ENCODE measurements around the gene LAMTOR1. TPM values are rescaled to one million over a fixed set of nuclear protein-coding genes. Genes with fewer than 3 reads are reported as not detected.

LAMTOR1 gene
- total RNA-seq, result 50.1 TPM

GRCh38 chr11:72102946-72103753 lies at the start of gene LAMTOR1:
Gene LAMTOR1, minus strand, starts transcription at chr11:72103297. Its CDS starts 73 bp downstream, at chr11:72103224.

GRCh38 chr11:72135473-72135872 lies 32.4 kb upstream of the LAMTOR1 start, which contains the start of gene FOLR3:
Gene FOLR3, plus strand, starts transcription at chr11:72135725. Its CDS starts 228 bp downstream, at chr11:72135953.

GRCh38 chr11:72112143-72112977 lies 9.3 kb upstream of the LAMTOR1 start, which contains the start of gene ANAPC15:
Gene ANAPC15, minus strand, starts transcription at chr11:72112695. Its CDS starts 1,419 bp downstream, at chr11:72111276.

GRCh38 chr11:72105888-72106287 lies 2.8 kb upstream of the LAMTOR1 start, which contains the start of gene TOMT:
Gene TOMT, plus strand, starts transcription at chr11:72105924. Its CDS starts 28 bp downstream, at chr11:72105952.

GRCh38 chr11:72080326-72081183 lies 22.5 kb downstream of the LAMTOR1 start, which contains the start of the genes LRRC51 and NUMA1:
Gene LRRC51, plus strand, starts transcription at chr11:72080850. Its CDS starts 8,234 bp downstream, at chr11:72089084.
Gene NUMA1, minus strand, starts transcription at chr11:72080542. Its CDS starts 44,599 bp downstream, at chr11:72035943.

Small RNA genes within 50 kb of the gene (small RNA-seq; reads per million reads assigned to genes)
- not detected for gene MIR3165 (ENCODE audit: low replicate concordance)
- gene RNU6-72P (ENCODE audit: low replicate concordance), result not detected

Other genes starting within 250 kb of the LAMTOR1 start
- gene DEFB131B, start 224.8 kb downstream of the LAMTOR1 start, total RNA-seq, result not detected
- 18.8 TPM for gene XNDC1N, start 174.7 kb downstream of the LAMTOR1 start, total RNA-seq
- 31.0 TPM for gene RNF121, start 174.3 kb downstream of the LAMTOR1 start, total RNA-seq
- gene IL18BP, start 104.4 kb downstream of the LAMTOR1 start, total RNA-seq, result 7.8 TPM
- 284 TPM for gene NUMA1, start 22.8 kb downstream of the LAMTOR1 start, total RNA-seq
- gene LRRC51, start 22.4 kb downstream of the LAMTOR1 start, total RNA-seq, result 8.8 TPM
- gene TOMT, start 2.6 kb upstream of the LAMTOR1 start, total RNA-seq, result not detected
- 16.3 TPM for gene ANAPC15, start 9.4 kb upstream of the LAMTOR1 start, total RNA-seq
- gene FOLR3, start 32.4 kb upstream of the LAMTOR1 start, total RNA-seq, result not detected
- gene FOLR1, start 88.8 kb upstream of the LAMTOR1 start, total RNA-seq, result not detected
- gene FOLR2, start 113.5 kb upstream of the LAMTOR1 start, total RNA-seq, result 4.1 TPM
- 18.8 TPM for gene INPPL1, start 121.5 kb upstream of the LAMTOR1 start, total RNA-seq
- gene PHOX2A, start 140.9 kb upstream of the LAMTOR1 start, total RNA-seq, result not detected